ENCODE results near the gene NTM. TPM values are rescaled to one million over a fixed set of nuclear protein-coding genes. Genes with fewer than 3 reads are reported as not detected.

Gene NTM
- total RNA-seq, 4 donors from 2014 or later = 0.21 to 3.2 (median 0.84) TPM

- 47 to 60% methylated on average over 6 of the region's 6 CpGs for WGBS, 2 donors
- DNase-seq = no peak
These were observed 167.9 kb downstream of the NTM start for GRCh38 chr11:131538322-131538721.

GRCh38 chr11:131540676-131541075 lies 170.3 kb downstream of the NTM start:
- no peak overlapping the region for H3K4me3 ChIP-seq
- H3K36me3 ChIP-seq = no peaks in the 10 kb centered on the region
- intact Hi-C loops (cut with DNase I) = no loop called here
- DNase-seq = no peak
- H3K27me3 ChIP-seq = no peaks in the 10 kb centered on the region
- TF ChIP-seq POLR2A (IDR thresholded peaks at IDR 0.05) (no peak), CTCF (IDR thresholded peaks at IDR 0.05) (no peak)
- WGBS, 2 donors = 59 to 79% methylated on average over 3 of the region's 3 CpGs
- no peaks in the 10 kb centered on the region for H3K4me1 ChIP-seq
- no peak overlapping the region for H3K27ac ChIP-seq
- no peaks in the 10 kb centered on the region for H3K9me3 ChIP-seq

More at GRCh38 chr11:131538322-131538721, 167.9 kb downstream of the NTM start:
- TF ChIP-seq CTCF (IDR thresholded peaks at IDR 0.05) (no peak), POLR2A (IDR thresholded peaks at IDR 0.05) (no peak)
- no peaks in the 10 kb centered on the region for H3K36me3 ChIP-seq
- peaks cover 0 to 3% (median 0%) of the 10 kb centered on the region in 4 donors for H3K27me3 ChIP-seq
- H3K9me3 ChIP-seq = no peaks in the 10 kb centered on the region
- no peak overlapping the region for H3K4me3 ChIP-seq
- H3K27ac ChIP-seq = no peak overlapping the region
- intact Hi-C loops (cut with DNase I) = no loop called here
- no peaks in the 10 kb centered on the region for H3K4me1 ChIP-seq

GRCh38 chr11:131543389-131544025 lies 173.1 kb downstream of the NTM start:
- Histone ChIP-seq H3K27ac (no peak overlapping the region), H3K27me3 (no peaks in the 10 kb centered on the region), H3K36me3 (no peaks in the 10 kb centered on the region), H3K4me3 (no peak overlapping the region), H3K9me3 (no peaks in the 10 kb centered on the region), H3K4me1 (no peaks in the 10 kb centered on the region)
- WGBS, 2 donors = 44 to 55% methylated on average over 4 to 8 of the region's 8 CpGs
- intact Hi-C loops (cut with DNase I) = no loop called here
- no peak for DNase-seq
- TF ChIP-seq POLR2A (IDR thresholded peaks at IDR 0.05) = no peak

- TF ChIP-seq CTCF (IDR thresholded peaks at IDR 0.05) = no peak
- no peak for TF ChIP-seq POLR2A (IDR thresholded peaks at IDR 0.05)
- Histone ChIP-seq H3K4me1 (no peaks in the 10 kb centered on the region), H3K27ac (no peak overlapping the region), H3K27me3 (no peaks in the 10 kb centered on the region), H3K36me3 (no peaks in the 10 kb centered on the region), H3K4me3 (no peak overlapping the region), H3K9me3 (no peaks in the 10 kb centered on the region)
- intact Hi-C loops (cut with DNase I) = no loop called here
- 40 to 46% methylated on average over 6 to 9 of the region's 9 CpGs for WGBS, 2 donors
- no peak for DNase-seq
These were observed 174.2 kb downstream of the NTM start for GRCh38 chr11:131544591-131544990.

GRCh38 chr11:131546218-131546895 lies 175.9 kb downstream of the NTM start:
- no peaks in the 10 kb centered on the region for H3K9me3 ChIP-seq
- TF ChIP-seq POLR2A (IDR thresholded peaks at IDR 0.05) (no peak), CTCF (IDR thresholded peaks at IDR 0.05) (no peak)
- no peak overlapping the region for H3K4me3 ChIP-seq
- no peaks in the 10 kb centered on the region for H3K27me3 ChIP-seq
- H3K36me3 ChIP-seq = no peaks in the 10 kb centered on the region
- WGBS, 2 donors = 39 to 41% methylated on average over 10 of the region's 10 CpGs
- H3K4me1 ChIP-seq = no peaks in the 10 kb centered on the region
- H3K27ac ChIP-seq = no peak overlapping the region
- intact Hi-C loops (cut with DNase I) = no loop called here
- DNase-seq = no peak

Data from esophagus squamous epithelium (tissue), 5 donors.